GM18519 (cell line): ENCODE data around the gene MROH2B.

Experiments
- ATAC-seq: cut with Tn5 transposase; IDR thresholded peaks from one replicate; pipeline ENCODE4 v1.9.1; 2021; ENCODE audit warnings: mild to moderate bottlenecking, moderate library complexity; ENCODE audit not compliant: unreplicated experiment, low FRiP score

The MROH2B gene

DNA sequence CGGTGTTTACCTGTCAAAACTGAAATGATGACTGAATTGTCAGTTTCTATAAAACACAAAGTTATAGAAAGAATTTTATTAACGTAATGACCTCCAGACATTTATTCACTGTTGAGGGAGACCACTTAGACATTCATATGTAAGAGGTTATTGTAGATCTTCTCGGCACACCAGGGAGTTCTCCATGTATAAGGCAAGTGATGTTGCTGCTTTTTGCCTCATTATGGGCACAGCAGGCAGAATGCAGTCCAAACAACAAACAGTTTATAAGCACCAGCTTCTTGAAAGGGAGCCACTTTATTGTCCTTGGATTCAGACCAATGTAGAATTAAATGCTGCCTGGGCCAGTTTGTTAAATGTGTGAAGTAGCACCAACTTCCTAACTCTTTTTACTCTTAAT, 95.1 kb downstream of the MROH2B start:
- no peak for ATAC-seq

DNA sequence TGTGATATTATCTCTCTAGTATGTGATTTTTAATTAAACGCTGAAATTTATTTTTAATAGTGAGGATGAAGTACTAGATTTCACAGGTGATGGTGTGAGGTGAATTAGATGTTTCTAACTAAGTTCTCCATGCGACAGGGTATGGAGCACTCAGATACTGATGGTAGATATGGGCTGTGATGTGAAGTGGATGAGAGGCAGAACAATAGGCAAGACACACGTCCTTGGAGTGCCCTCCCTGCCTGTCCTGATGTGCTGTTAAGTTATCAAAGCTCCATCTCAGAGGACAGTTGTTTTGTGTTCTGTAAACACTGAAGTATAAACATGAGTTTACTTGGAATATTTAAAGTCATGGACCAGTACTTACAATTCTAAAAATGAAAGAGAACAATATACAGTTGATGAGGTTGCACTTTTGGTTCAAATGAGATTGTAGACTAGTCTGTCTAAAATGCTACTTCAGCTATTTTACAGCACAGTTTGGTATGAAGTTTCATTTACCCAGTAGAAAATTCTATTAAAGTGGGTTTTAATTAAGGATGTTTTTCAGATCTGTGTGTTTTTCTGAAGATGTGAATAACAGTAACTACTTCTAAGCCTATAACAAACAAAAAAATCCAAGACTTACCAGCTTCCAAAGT, 97.7 kb downstream of the MROH2B start:
- no peak for ATAC-seq

DNA sequence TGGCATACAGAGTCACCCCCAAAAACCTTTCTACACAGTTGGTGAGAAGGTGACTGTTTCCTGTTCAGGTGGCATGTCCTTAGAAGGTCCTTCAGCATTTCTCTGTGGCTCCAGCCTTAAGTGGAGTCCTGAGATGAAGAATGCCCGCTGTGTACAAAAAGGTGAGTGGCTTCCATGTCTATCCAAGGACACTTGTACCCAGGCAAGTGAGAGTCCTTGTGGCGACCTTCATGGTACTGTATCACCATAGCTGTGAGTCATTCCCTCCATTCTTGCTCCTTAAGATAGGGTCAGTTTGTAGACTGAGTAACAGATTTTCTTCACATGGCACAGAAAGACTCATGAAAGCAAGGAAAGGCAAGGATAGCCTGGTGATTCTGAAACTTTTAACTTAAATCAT, 98.7 kb downstream of the MROH2B start:
- ATAC-seq, result no peak

DNA sequence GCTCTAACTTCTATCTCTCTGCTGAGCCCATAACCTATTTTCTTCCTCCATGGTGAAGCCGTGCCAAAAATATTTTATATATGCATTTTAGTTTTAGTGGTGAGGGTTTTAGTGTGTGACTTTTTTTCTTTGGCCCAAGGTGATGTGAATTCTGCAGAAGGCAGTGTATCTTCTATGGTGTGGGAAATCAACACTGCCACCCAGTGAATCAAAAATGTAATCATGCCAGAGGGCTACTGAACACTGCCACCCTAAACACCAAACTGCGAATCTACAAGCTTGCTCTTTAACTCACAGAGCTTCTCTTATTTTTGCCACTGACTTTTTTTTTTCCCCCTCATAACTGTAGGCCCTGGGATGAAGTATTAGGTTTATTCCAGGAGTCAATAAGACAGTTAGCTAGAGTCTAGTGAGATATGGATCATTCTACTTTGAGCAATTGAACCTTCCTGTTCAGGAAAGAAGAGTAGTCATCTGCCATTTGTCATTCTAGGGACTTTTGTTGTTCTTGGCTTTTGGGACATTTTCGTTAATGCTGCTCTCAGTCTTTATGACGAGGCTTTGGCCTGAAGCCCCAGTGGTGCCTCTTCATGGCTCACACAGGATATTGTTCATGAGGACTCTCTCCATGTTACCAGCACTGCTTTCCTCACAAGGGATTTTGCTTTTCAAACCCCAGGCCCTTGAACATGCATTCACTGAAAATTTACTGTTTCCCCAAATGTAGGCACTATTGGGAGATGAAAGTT, 108.8 kb downstream of the MROH2B start:
- no peak for ATAC-seq

DNA sequence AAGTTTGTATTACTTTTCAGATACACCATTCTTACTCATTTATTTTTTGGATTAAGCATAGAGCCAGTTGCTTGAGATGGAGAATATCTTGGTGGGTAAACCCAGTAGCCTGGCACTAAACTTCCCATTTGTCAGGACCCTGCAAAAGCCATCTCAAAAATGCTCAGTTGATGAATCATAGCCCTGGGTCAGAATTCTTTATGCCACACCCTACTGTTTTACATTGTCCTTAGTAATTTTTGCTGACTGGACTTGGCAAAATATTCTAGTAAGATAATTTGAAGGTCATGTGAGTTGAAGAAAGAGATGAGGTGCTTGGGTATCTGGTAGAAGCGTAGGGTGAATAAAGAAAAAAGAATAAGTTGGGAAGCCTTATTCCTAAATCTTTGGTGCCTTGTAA, 111.1 kb downstream of the MROH2B start:
- ATAC-seq, result no peak

DNA sequence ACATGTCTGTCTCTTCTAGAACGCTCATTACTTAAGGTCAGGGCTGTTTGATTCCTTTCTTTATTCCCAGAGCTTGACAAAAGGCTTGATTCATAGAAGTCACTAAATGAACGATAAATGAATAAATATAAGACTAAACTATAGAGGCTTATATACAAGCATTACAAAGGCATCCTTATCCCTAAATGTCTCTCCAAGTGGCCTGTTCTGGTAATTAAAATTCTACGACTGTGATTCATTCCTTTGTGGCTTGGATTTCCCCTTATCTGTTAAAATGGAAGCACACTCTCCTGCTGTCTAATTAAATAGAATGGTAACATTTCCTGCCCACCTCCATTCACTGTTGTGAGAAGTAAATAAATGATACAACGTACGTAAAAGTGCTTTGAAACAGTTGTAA, 112.3 kb downstream of the MROH2B start:
- no peak for ATAC-seq

DNA sequence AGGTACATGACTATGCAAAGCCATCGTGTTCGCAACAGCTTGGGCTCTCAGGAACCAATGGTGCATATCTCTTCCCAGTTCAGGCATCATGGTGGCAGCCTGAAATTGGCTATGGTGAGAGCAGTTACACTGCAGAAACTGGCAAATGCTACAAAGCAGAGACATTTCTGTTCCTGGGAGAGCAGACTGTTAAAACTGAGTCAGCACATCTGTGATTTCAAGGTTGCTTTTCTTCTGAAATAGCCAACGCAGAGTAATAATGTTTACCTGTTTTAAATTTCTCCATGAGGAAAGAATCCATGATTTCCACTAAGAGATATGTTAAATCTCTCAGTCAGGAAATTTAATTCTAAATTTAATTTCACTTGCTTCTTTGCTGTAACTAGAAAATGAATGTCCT, 114.1 kb downstream of the MROH2B start:
- no peak for ATAC-seq

DNA sequence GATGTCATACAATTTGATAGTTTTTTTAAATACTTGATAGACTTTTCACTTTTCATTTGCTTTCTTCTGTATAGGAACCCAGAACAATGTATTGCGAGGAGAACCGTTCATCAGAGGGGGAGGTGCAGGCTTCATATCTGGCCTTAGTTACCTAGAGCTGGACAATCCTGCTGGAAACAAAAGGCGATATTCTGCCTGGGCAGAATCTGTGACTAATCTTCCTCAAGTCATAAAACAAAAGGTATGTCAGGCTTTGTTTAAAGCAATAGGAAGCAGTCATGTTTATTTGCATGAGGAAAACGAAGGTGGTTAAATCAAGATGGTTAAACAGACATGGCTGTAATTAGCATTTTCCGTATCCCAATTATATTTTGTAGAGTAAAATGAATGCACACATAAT, 115.8 kb downstream of the MROH2B start:
- no peak for ATAC-seq
